ENCODE data around the gene FKBP15.

DNA sequence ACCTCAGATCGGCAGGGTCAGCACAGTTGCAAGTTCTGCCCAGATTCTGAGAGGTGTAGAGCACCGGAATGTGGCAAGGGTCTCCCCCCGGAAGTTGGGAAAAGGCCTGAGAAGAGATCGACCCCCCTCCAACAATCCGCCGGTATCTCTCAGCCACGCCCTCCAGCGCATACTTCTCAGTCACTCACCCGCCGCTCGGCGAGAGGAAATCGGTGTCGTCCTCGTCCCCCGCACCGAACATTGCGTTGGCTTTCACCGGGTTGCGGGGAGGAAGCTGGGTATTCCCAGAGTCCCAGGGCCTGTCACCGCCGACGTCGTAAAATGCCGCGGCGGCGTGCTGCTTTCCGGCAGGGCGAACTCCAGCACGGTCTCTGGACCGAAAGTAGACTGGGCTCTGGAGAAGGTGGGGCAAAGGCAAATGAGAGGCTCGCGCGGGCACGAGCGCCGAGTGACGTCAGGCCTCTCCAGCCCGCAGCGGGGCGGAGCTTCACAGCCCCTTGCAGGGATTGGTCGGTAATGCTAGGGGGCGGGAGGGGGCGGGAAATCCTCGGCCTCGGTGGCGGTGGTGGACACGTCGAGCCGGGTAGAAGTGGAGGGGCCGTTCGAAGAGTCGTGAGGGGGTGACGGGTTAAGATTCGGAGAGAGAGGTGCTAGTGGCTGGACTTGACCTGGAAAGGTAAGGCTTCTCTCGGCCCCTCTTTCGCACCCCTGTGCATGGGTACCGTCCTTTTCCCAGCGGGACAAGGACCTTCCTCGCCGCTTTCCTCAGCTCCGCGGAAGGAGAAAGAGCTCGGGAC lies at the start of gene FKBP15, which contains the start of gene SLC31A1:
- TF ChIP-seq ZFP3 (CRISPR knock-in tag; IDR thresholded peaks at IDR 0.05) (no peak), RARB (CRISPR knock-in tag; IDR thresholded peaks at IDR 0.05) (no peak), ZC3H10 (CRISPR knock-in tag; IDR thresholded peaks at IDR 0.05) (no peak), ZFP30 (CRISPR knock-in tag; IDR thresholded peaks at IDR 0.05) (no peak), ZNF70 (CRISPR knock-in tag; IDR thresholded peaks at IDR 0.05) (no peak), ZNF565 (CRISPR knock-in tag; conservative IDR thresholded peaks at IDR 0.05; ENCODE audit: low read depth) (no peak), TOX (CRISPR knock-in tag; IDR thresholded peaks at IDR 0.05; ENCODE audit: borderline replicate concordance) (no peak), TCF4 (CRISPR knock-in tag; IDR thresholded peaks at IDR 0.05; ENCODE audit: borderline replicate concordance) (no peak), ESRRG (CRISPR knock-in tag; IDR thresholded peaks at IDR 0.05) (no peak)
- TF ChIP-seq, protein P1, sequence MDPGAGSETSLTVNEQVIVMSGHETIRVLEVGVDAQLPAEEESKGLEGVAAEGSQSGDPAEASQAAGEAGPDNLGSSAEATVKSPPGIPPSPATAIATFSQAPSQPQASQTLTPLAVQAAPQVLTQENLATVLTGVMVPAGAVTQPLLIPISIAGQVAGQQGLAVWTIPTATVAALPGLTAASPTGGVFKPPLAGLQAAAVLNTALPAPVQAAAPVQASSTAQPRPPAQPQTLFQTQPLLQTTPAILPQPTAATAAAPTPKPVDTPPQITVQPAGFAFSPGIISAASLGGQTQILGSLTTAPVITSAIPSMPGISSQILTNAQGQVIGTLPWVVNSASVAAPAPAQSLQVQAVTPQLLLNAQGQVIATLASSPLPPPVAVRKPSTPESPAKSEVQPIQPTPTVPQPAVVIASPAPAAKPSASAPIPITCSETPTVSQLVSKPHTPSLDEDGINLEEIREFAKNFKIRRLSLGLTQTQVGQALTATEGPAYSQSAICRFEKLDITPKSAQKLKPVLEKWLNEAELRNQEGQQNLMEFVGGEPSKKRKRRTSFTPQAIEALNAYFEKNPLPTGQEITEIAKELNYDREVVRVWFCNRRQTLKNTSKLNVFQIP (CRISPR knock-in tag; IDR thresholded peaks at IDR 0.05; ENCODE audit: borderline replicate concordance, low read depth), result no peak
- TF ChIP-seq, protein P2, sequence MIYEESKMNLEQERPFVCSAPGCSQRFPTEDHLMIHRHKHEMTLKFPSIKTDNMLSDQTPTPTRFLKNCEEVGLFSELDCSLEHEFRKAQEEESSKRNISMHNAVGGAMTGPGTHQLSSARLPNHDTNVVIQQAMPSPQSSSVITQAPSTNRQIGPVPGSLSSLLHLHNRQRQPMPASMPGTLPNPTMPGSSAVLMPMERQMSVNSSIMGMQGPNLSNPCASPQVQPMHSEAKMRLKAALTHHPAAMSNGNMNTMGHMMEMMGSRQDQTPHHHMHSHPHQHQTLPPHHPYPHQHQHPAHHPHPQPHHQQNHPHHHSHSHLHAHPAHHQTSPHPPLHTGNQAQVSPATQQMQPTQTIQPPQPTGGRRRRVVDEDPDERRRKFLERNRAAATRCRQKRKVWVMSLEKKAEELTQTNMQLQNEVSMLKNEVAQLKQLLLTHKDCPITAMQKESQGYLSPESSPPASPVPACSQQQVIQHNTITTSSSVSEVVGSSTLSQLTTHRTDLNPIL (CRISPR knock-in tag; IDR thresholded peaks at IDR 0.05; ENCODE audit: low read depth), result no peak
- TF ChIP-seq, protein P3, sequence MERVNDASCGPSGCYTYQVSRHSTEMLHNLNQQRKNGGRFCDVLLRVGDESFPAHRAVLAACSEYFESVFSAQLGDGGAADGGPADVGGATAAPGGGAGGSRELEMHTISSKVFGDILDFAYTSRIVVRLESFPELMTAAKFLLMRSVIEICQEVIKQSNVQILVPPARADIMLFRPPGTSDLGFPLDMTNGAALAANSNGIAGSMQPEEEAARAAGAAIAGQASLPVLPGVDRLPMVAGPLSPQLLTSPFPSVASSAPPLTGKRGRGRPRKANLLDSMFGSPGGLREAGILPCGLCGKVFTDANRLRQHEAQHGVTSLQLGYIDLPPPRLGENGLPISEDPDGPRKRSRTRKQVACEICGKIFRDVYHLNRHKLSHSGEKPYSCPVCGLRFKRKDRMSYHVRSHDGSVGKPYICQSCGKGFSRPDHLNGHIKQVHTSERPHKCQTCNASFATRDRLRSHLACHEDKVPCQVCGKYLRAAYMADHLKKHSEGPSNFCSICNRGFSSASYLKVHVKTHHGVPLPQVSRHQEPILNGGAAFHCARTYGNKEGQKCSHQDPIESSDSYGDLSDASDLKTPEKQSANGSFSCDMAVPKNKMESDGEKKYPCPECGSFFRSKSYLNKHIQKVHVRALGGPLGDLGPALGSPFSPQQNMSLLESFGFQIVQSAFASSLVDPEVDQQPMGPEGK (CRISPR knock-in tag; IDR thresholded peaks at IDR 0.05; ENCODE audit: borderline replicate concordance), result no peak

Measured in SK-N-SH treated with all-trans-retinoic acid at 6 μM for 48 hours (cell line).